22Rv1 (cell line): Measurements from ENCODE around the gene SLC5A7.

Source experiments
- H3K27ac ChIP-seq: fragments of 450-650 bp; 2 replicates; pipeline ENCODE4 v1.5.1; 2017
- CTCF ChIP-seq: fragments of 450-650 bp; IDR thresholded peaks from 2 replicates; pipeline ENCODE4 v1.5.1; 2017; ENCODE audit warnings: mild to moderate bottlenecking
- ZFX ChIP-seq: fragments of 450-650 bp; IDR thresholded peaks from 2 replicates; pipeline ENCODE4 v1.6.1; 2017; ENCODE audit warnings: antibody characterized with exemption, borderline replicate concordance

SLC5A7 gene

GRCh38 chr2:108029496-108029895 lies 43.2 kb downstream of the SLC5A7 start:
- TF ChIP-seq ZFX (no peak), CTCF (no peak)
- no peak overlapping the region for H3K27ac ChIP-seq

GRCh38 chr2:108029912-108030311 lies 43.6 kb downstream of the SLC5A7 start:
- no peak overlapping the region for H3K27ac ChIP-seq
- TF ChIP-seq ZFX (no peak), CTCF (no peak)

- TF ChIP-seq ZFX = no peak
- no peak for TF ChIP-seq CTCF
- no peak overlapping the region for H3K27ac ChIP-seq
Observed at GRCh38 chr2:108031471-108031941, 45.2 kb downstream of the SLC5A7 start.

- TF ChIP-seq CTCF (0 out of 2 replicates have a peak, but pooled peaks have one; percentile 10), ZFX (no peak)
- H3K27ac ChIP-seq = no peak overlapping the region
Observed at GRCh38 chr2:108034843-108035242, 48.5 kb downstream of the SLC5A7 start.

GRCh38 chr2:108048752-108049151 lies 62.4 kb downstream of the SLC5A7 start:
- H3K27ac ChIP-seq = no peak overlapping the region
- TF ChIP-seq CTCF (no peak), ZFX (no peak)

GRCh38 chr2:108058576-108059137 lies 72.3 kb downstream of the SLC5A7 start:
- H3K27ac ChIP-seq = no peak overlapping the region
- TF ChIP-seq ZFX (no peak), CTCF (no peak)

- TF ChIP-seq CTCF = no peak
- no peak for TF ChIP-seq ZFX
- no peak overlapping the region for H3K27ac ChIP-seq
Observed at GRCh38 chr2:108061439-108062042, 75.2 kb downstream of the SLC5A7 start.
